Thymus (tissue), 11 donors: ENCODE measurements around the gene FLAD1. TPM values are rescaled to one million over a fixed set of nuclear protein-coding genes. Genes with fewer than 3 reads are reported as not detected.

Experiments used
- DNase-seq, 9 donors: peaks; one replicate each; pipeline ENCODE4 v3.0.0-alpha.2; 2013; ENCODE audit warnings: low spot score in 9 of 9, low read depth in 6 of 9, missing footprints in 1 of 9
- H3K27ac ChIP-seq, 2 donors: one replicate each; pipeline ENCODE4 v1.5.1; 2013; ENCODE audit warnings: control low read depth in 1 of 2, low read depth in 1 of 2, low read length in 1 of 2, mild to moderate bottlenecking in 1 of 2, moderate library complexity in 1 of 2
- H3K27me3 ChIP-seq, 2 donors: one replicate each; pipeline ENCODE4 v1.5.1; 2013; ENCODE audit warnings: low read length in 1 of 2; ENCODE audit not compliant: control insufficient read depth in 2 of 2, insufficient read depth in 1 of 2
- H3K36me3 ChIP-seq, 2 donors: one replicate each; pipeline ENCODE4 v1.5.1; 2013; ENCODE audit warnings: low read length in 1 of 2, mild to moderate bottlenecking in 1 of 2, moderate library complexity in 1 of 2; ENCODE audit not compliant: control insufficient read depth in 2 of 2, insufficient read depth in 2 of 2
- H3K4me1 ChIP-seq, 2 donors: one replicate each; pipeline ENCODE4 v1.5.1; 2013; ENCODE audit warnings: low read length in 2 of 2; ENCODE audit not compliant: control insufficient read depth in 2 of 2, insufficient read depth in 2 of 2
- H3K4me3 ChIP-seq, 2 donors: one replicate each; pipeline ENCODE4 v1.5.1; 2013; ENCODE audit warnings: low read length in 2 of 2, control low read depth in 1 of 2, mild to moderate bottlenecking in 1 of 2
- H3K9me3 ChIP-seq, 2 donors: one replicate each; pipeline ENCODE4 v1.5.1; 2013; ENCODE audit warnings: low read length in 1 of 2, mild to moderate bottlenecking in 1 of 2; ENCODE audit not compliant: control insufficient read depth in 2 of 2, insufficient read depth in 1 of 2
- WGBS: extraction: QIAGEN DNeasy Blood & Tissue Kit; methylation state at CpG from one replicate; pipeline ENCODE4 v1.1.7; 2013; 5-methylcytosine and 5-hydroxymethylcytosine counted together
- polyA plus RNA-seq: library from polyadenylated mRNA; stranded (reverse); fragments of 200-250 nt; gene quantifications from one replicate; pipeline ENCODE4 v1.2.3, GENCODE V29; 2013
- total RNA-seq: library from RNA; stranded (reverse); fragments of 120-200 nt; gene quantifications from one replicate; pipeline ENCODE4 v1.2.4, GENCODE V29; 2013
- donor health status: healthy.

The FLAD1 gene
- total and polyA plus RNA-seq, 2 donors, result 26.7 to 34.8 TPM

DNA sequence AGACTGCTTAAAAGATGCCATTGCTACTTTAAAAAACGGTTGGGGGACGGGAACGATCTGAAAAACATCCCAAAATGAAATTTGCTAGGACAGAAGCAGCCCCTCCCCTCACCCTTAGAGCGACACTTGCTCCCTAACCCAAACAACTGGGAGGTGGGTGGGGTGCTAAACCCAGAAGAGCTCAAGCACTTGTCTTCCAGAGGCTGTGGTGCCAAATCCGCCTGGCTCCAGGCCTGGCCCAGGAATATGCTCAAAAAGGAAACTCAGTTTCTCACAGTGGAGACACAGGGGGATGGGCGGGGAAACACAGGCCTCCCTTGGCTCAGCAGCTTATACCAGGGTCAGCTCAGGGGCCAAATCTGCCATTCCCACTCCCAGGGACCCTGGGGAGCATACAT, 26.6 kb upstream of the FLAD1 start:
- no peak for DNase-seq
- H3K27me3 ChIP-seq, result no peaks in the 10 kb centered on the region
- H3K27ac ChIP-seq, result peak overlapping the region; percentile 92 to 99
- peak overlapping the region; percentile 57 to 70 for H3K4me3 ChIP-seq
- H3K4me1 ChIP-seq, result peaks cover 48 to 72% of the 10 kb centered on the region in 2 donors
- peaks cover 0 to 2% of the 10 kb centered on the region in 2 donors for H3K9me3 ChIP-seq
- WGBS, result 46% methylated on average over 6 of the region's 6 CpGs
- H3K36me3 ChIP-seq, result peaks cover 22 to 36% of the 10 kb centered on the region in 2 donors

DNA sequence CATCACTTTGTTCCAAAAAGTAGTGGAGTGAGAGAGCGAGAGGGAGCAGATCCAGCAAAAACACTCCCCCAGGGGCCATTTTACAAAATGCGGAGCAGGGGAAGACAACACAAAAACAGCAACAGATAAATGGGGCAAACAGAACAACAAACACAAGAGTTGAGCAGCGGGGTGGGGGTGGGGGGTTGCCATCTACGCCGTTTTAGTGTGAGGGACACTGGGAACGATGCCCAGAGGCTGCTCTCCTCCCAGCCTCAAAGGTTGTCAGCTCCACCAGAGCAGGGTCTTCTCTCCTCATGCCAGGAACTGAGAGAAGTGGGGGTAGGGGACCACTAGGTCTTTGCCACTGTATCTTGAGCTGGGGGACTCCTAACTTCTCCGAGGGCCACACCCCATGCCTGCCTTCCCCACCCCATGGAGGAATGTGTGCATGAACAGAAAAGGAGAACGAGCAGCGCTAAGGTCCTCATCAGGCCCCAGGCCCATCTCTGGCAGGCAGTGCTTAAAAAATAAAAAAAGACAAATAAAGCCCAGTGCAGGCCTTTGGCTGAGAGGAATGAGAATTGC, 26.0 kb upstream of the FLAD1 start:
- H3K36me3 ChIP-seq, result peaks cover 18 to 32% of the 10 kb centered on the region in 2 donors
- H3K9me3 ChIP-seq, result peaks cover 0 to 5% of the 10 kb centered on the region in 2 donors
- no peak for DNase-seq

DNA sequence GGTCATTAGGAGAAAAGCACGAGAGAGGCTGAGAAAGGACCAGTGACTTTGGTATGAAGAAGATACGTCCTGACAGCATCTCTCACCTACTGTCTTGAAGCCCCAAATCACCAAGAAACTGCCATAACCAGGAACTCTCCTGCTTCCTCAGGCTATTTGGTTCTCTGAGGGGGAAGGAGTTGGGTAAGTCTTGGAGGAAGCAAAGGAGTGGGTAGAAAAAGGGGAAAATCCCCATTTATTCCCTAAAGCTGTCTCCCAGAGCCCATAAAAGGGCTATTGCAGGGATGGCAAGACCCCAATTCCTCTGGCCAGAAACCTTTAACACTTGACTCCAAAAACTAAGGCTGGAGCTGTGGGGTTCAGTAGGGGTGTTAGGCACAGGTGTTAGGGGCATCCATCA, 25.1 kb upstream of the FLAD1 start:
- DNase-seq, result no peak
- Histone ChIP-seq H3K9me3 (peaks cover 0 to 5% of the 10 kb centered on the region in 2 donors), H3K27ac (no peak overlapping the region), H3K4me3 (no peak overlapping the region), H3K4me1 (peaks cover 33 to 66% of the 10 kb centered on the region in 2 donors), H3K36me3 (peaks cover 16 to 32% of the 10 kb centered on the region in 2 donors), H3K27me3 (no peaks in the 10 kb centered on the region)
- WGBS, result 97% methylated on average over 2 of the region's 2 CpGs

More for the DNA sequence above, 26.0 kb upstream of the FLAD1 start:
- no peak overlapping the region for H3K4me3 ChIP-seq
- peaks cover 41 to 67% of the 10 kb centered on the region in 2 donors for H3K4me1 ChIP-seq
- peak overlapping the region in 1 of 2 donors; percentile 99 for H3K27ac ChIP-seq
- no peaks in the 10 kb centered on the region for H3K27me3 ChIP-seq
- 90% methylated on average over 9 of the region's 9 CpGs for WGBS

DNA sequence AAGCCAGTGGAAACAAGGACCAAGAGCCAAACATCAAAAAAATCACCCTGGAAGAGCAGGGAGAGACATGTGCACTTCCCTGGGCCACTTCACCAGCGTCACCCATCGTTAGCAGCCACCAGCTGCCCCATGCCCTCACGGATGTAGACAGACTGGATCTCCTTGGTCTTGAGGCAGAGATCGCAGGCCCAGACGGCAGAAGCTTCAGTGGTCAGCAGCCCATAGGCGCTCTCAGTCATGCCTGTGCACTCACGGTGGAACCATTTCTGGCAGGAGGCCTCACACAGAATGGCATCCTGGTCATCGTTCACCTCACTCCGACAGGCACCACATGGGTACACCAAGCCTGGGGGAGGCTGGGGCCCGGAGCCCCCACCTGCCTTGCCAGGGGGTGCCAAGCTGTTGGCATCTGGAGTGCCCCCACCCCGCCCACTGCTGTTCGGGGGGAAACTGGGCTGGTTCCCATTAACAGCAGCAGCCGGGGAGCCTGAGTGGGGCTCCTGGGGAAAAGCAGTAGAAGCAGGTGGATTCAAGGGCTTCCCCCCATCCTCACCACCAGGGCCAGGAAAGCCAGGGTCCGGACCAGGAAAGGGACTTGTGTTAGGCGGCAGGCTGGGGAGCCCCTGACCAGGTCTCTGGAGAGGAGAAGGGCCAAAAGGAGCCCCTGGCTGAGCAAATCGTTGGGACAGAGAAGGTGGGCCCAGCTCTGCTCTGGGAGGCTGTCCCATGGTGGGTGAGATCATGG, 24.3 kb upstream of the FLAD1 start:
- no peak for DNase-seq
- H3K36me3 ChIP-seq, result peaks cover 23 to 39% of the 10 kb centered on the region in 2 donors
- 97% methylated on average over 16 of the region's 16 CpGs for WGBS
- H3K27ac ChIP-seq, result no peak overlapping the region
- peaks cover 0 to 5% of the 10 kb centered on the region in 2 donors for H3K9me3 ChIP-seq
- no peak overlapping the region for H3K4me3 ChIP-seq
- no peaks in the 10 kb centered on the region for H3K27me3 ChIP-seq
- peaks cover 25 to 65% of the 10 kb centered on the region in 2 donors for H3K4me1 ChIP-seq

DNA sequence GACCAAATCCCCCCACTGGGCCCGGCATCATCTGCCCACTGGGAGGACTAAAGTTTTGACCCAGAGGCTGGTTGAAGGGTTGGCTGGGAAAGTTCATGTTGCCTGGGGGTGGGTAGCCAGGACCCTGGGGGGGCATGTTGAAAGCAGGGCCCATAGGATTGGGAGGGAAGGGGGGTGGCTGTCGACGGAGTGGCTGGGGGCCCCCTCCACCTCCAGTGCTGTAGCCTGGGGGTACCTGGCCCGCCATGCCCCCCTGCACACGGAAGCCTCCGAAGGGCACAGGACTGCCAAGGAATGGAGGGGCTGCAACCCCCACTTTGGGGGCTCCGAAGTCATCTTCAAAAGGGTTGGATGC, 23.7 kb upstream of the FLAD1 start:
- WGBS, result 97% methylated on average over 7 of the region's 7 CpGs
- Histone ChIP-seq H3K27me3 (no peaks in the 10 kb centered on the region), H3K27ac (no peak overlapping the region), H3K4me3 (no peak overlapping the region), H3K4me1 (peaks cover 19 to 60% of the 10 kb centered on the region in 2 donors), H3K9me3 (peaks cover 0 to 5% of the 10 kb centered on the region in 2 donors), H3K36me3 (peaks cover 26 to 42% of the 10 kb centered on the region in 2 donors)
- no peak for DNase-seq

DNA sequence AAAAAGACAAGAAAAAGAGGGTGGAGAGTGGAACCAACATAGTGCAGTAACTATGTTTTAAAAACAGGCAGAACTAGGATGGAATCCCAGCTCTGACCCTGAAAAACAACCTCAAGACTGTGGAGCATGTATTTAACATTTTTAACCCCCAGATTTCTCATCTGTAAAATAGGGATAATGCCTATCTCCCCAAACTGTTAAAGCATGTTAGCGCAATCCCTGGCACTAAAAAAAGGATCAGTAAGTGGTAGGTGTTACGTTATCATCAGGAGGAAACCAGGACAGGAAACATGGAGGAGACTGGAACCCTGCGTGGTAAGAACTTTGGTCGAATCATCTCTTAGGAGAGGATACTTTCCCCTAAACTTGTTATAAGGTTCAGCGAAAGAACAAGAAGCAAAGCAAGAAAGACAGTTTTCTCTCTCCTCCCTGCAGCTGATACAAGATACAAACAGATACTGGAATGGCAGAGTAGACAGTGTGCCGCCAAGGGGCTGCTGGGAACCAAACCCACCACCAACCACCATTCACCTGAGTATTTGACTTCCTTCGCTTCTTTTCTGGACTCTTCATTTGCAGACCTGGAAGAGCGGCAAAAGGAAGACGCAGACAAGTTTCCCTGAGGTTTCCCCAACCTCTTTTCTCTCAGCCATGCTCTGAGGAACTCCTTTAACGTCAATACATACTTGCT, 22.6 kb upstream of the FLAD1 start:
- peak overlapping the region; percentile 78 to 85 for H3K4me3 ChIP-seq
- peaks cover 34 to 50% of the 10 kb centered on the region in 2 donors for H3K36me3 ChIP-seq
- H3K9me3 ChIP-seq, result peaks cover 0 to 5% of the 10 kb centered on the region in 2 donors
- DNase-seq, result no peak
- H3K4me1 ChIP-seq, result peaks cover 13 to 48% of the 10 kb centered on the region in 2 donors
- H3K27ac ChIP-seq, result peak overlapping the region; percentile 50 to 97
- WGBS, result 23% methylated on average over 10 of the region's 10 CpGs
- no peaks in the 10 kb centered on the region for H3K27me3 ChIP-seq

DNA sequence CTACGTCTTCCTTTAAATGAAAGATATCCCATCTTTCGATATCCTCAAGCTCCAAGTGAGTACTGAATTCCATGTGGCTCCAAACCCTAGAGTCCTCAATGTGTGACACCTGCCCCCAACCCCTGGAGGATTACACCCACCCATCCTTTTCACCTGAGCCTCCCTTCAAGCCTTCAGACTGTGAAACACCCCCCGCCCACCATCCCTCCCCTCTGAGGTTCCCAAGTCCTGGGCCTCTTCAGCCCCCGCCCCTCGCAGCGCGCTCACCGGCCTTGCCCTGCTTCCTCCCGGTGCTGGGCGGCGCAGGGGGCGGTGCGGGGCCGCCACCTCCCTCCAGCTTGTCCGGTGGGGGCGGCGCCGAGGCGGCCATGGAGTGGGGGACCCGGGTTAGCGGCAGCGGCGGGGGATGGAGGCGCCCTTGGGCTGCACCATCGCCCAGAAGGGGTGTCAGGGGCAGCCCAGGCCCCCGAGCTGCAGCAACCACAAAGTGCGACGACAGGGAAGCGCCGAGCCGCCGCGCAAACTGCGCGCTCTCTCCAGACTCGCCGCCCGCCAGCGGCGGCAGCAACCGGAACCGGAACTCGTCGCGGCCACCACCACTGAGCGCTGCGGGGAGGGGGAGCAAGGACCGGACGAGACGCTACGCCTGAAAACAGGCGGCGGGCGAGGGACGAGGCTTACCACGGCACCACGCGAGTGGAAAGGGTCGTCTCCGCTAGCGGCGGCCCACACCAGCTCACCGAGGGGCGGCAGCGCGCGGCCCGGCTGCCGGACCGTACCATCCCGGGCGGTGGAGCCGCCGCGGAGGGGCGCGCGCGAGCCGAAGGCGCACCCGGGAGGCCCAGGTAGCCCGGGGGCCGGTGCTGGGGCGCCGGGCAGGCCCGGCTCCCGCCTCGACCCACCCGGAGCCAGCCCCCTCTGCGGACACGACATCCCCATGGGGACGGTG, 21.7 kb upstream of the FLAD1 start, which contains the start of gene PYGO2:
Gene PYGO2, minus strand, starts transcription at position 576 of the 949 bp plus-strand sequence. Its CDS starts 206 bp downstream, at position 370.
- Histone ChIP-seq H3K27ac (peak within 1 kb of the TSS; percentile 97 to 99), H3K9me3 (peaks cover 0 to 5% of the 10 kb centered on the region in 2 donors), H3K4me3 (peak within 1 kb of the TSS; percentile 78 to 85), H3K27me3 (no peaks in the 10 kb centered on the region), H3K4me1 (peaks cover 11 to 44% of the 10 kb centered on the region in 2 donors), H3K36me3 (peaks cover 43 to 59% of the 10 kb centered on the region in 2 donors)
- DNase-seq, result peak in 7 of 9 donors; percentile 69 to 90 (median 81)
- under 1% methylated on average over 93 of the region's 93 CpGs for WGBS

DNA sequence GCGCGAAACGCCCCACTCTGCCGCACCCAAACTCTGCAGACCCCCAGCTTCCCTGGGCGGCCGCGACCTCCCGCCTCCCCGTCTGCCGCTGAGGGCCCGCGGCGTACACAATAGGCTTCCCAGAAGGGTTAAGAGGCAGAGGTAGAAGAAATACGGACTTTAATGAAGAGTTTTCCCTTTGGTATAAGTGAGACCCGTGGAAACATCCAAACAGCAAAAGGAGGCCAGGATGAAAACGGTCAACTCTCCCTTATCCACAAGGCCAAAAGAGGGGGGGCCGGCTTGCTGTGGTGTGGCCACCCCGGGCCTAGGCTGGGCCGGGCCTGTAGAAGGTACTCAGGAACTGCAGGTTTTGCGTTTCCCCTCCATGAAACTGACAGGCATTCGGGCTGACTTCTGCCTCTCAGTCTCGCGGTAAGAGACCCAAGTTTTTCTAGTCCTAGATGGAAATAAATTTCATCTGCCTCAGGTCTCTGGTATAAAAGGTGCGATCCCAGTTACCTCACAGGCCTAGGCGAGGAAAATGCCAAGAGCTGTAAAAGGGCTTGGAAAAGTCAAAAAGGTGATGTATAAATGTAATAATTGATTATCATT, 20.9 kb upstream of the FLAD1 start:
- peak overlapping the region; percentile 78 to 85 for H3K4me3 ChIP-seq
- no peaks in the 10 kb centered on the region for H3K27me3 ChIP-seq
- DNase-seq, result peak in 1 of 9 donors; percentile 72
- H3K27ac ChIP-seq, result peak overlapping the region; percentile 97 to 99
- peaks cover 8 to 36% of the 10 kb centered on the region in 2 donors for H3K4me1 ChIP-seq
- H3K36me3 ChIP-seq, result peaks cover 48 to 66% of the 10 kb centered on the region in 2 donors
- WGBS, result 5% methylated on average over 25 of the region's 25 CpGs
- H3K9me3 ChIP-seq, result peaks cover 0 to 5% of the 10 kb centered on the region in 2 donors
